K562 (cell line): Measurements from ENCODE around the gene VASH1. TPM values are rescaled to one million over a fixed set of nuclear protein-coding genes. Genes with fewer than 3 reads are reported as not detected.

ENCODE experiments used
- ATAC-seq: fragments of 200-7000 bp; cut with Tn5 transposase; 3 replicates; pipeline ENCODE4 v1.9.1; 2020; ENCODE audit warnings: moderate library complexity
- BruUV-seq: library from RNA; stranded (reverse); fragments of 400-500 nt; replicated peaks from 2 replicates; lab custom pipeline; 2021; lab: Mats Ljungman, UMichigan
- CTCF ChIA-PET: fragments of 300-600 bp; formaldehyde crosslinking; extraction: SDS; loops from one replicate; lab custom pipeline; 2021; ENCODE audit warnings: low intra/inter-chr PET ratio; lab: Yijun Ruan, JAX
- POLR2A ChIA-PET: fragments of 300-600, 350-650 bp; sonication (Branson Sonifier 250); formaldehyde crosslinking; extraction: SDS; loops from one replicate; lab custom pipeline; 2021; ENCODE audit warnings: antibody characterized with exemption, inconsistent platforms; lab: Yijun Ruan, JAX
- DNase-seq, 4 experiments: peaks; one replicate each; pipeline versions ENCODE4 v3.0.0 to v3.0.0-alpha.2; 2011 to 2018; ENCODE audit warnings: low spot score in 3 of 4, mixed read lengths in 3 of 4; ENCODE audit errors: extremely low read depth in 1 of 4
- FAIRE-seq: peaks from 2 replicates; lab custom pipeline; 2011; peaks lifted over from hg19 to GRCh38; lab: Jason Lieb, UNC
- H2AFZ ChIP-seq: 2 replicates; pipeline ENCODE4 v1.6.0; 2011; ENCODE audit warnings: low read depth, low read length, control low read depth, inconsistent platforms
- H3K27ac ChIP-seq: fragments of 200-600 bp; 3 replicates; pipeline ENCODE4 v1.8.0; 2011; ENCODE audit warnings: low read depth, mild to moderate bottlenecking, control low read depth, inconsistent platforms, low read length, moderate library complexity, mixed read lengths; ENCODE audit errors: extremely low read depth
- H3K27me3 ChIP-seq, 2 experiments: fragments of 300-600 bp in 1 of 2; 2 replicates in 1 of 2; 3 replicates in 1 of 2; pipeline versions ENCODE4 v1.6.0 to v1.8.0; 2011; ENCODE audit warnings: inconsistent platforms in 2 of 2, low read length in 2 of 2, mild to moderate bottlenecking in 1 of 2, mixed read lengths in 1 of 2, moderate library complexity in 1 of 2; ENCODE audit not compliant: control insufficient read depth in 2 of 2, insufficient read depth in 2 of 2
- H3K36me3 ChIP-seq: fragments of 300-600 bp; 3 replicates; pipeline ENCODE4 v1.8.0; 2011; ENCODE audit warnings: mild to moderate bottlenecking, low read length, inconsistent platforms; ENCODE audit not compliant: control insufficient read depth, insufficient read depth
- H3K4me1 ChIP-seq, 2 experiments: fragments of 200-600 bp in 1 of 2; replicated peaks in 1 of 2; 2 replicates in 1 of 2; 3 replicates in 1 of 2; pipeline versions ENCODE4 v1.5.1 to v1.8.0; 2011; ENCODE audit warnings: inconsistent platforms in 2 of 2, low read length in 2 of 2, mild to moderate bottlenecking in 1 of 2, mixed read lengths in 1 of 2, moderate library complexity in 1 of 2; ENCODE audit not compliant: control insufficient read depth in 2 of 2, insufficient read depth in 2 of 2
- H3K4me2 ChIP-seq: 2 replicates; pipeline ENCODE4 v1.6.1; 2011; ENCODE audit warnings: low read length, control low read depth, inconsistent platforms, mixed read lengths; ENCODE audit not compliant: insufficient read depth
- H3K4me3 ChIP-seq: fragments of 200-600 bp; sonication (generic), shearing (Covaris generic); 2 replicates; pipeline ENCODE4 v1.5.1; 2016; ENCODE audit warnings: control low read depth, inconsistent platforms
- H3K79me2 ChIP-seq: fragments of 200-600 bp; 3 replicates; pipeline ENCODE4 v1.8.0; 2011; ENCODE audit warnings: low read length, inconsistent platforms; ENCODE audit not compliant: control insufficient read depth, insufficient read depth
- H3K9ac ChIP-seq, 2 experiments: 2 replicates each; pipeline versions ENCODE4 v1.6.0 to v1.6.1; 2011; ENCODE audit warnings: low read depth in 2 of 2, low read length in 2 of 2, control low read depth in 1 of 2, inconsistent platforms in 1 of 2, mild to moderate bottlenecking in 1 of 2, mixed read lengths in 1 of 2; ENCODE audit not compliant: insufficient read depth in 1 of 2
- H3K9me1 ChIP-seq: one replicate; pipeline ENCODE4 v1.6.0; 2011; ENCODE audit warnings: inconsistent platforms, mild to moderate bottlenecking, low read length, moderate library complexity; ENCODE audit not compliant: control insufficient read depth, insufficient read depth
- H3K9me3 ChIP-seq: replicated peaks from 2 replicates; pipeline ENCODE4 v1.5.1; 2011; ENCODE audit warnings: low read depth, low read length, inconsistent platforms; ENCODE audit not compliant: control insufficient read depth, insufficient read depth
- H4K20me1 ChIP-seq: replicated peaks from 2 replicates; pipeline ENCODE4 v1.6.1; 2011; ENCODE audit warnings: low read length, inconsistent platforms, mixed read lengths; ENCODE audit not compliant: control insufficient read depth, insufficient read depth
- WGBS: fragments of 100-300 bp; shearing (Covaris generic); methylation state at CpG from one replicate; pipeline ENCODE4 v1.1.6; 2016; ENCODE audit warnings: low coverage, mixed read lengths; ENCODE audit not compliant: insufficient coverage; ENCODE audit errors: missing lambda C conversion rate; 5-methylcytosine and 5-hydroxymethylcytosine counted together
- in situ Hi-C: fragments of 300-500 bp; cut with MboI; formaldehyde crosslinking; loops from 4 replicates; pipeline ENCODE4 v1.15.0; 2018; ENCODE audit warnings: inconsistent platforms, mixed read lengths
- intact Hi-C: fragments of 100-400 bp; cut with micrococcal nuclease; formaldehyde crosslinking; loops from 2 replicates; pipeline ENCODE4 v1.14.2; 2022
- polyA plus RNA-seq, 8 experiments: library from polyadenylated mRNA; depleted of rRNA in 4 of 8; stranded (reverse) in 5 of 8; unstranded in 3 of 8; fragments of >200 nt; fragmentation: Nextera tagmentation in 2 of 8; fragmentation: Illumina TruSeq in 1 of 8; extraction: Ambion mirVana in 2 of 8; extraction: Trizol in 1 of 8; gene quantifications; 2 replicates each; pipeline versions ENCODE4 v1.2.1 to v1.2.3, GENCODE V29; 2011 to 2014; ENCODE audit warnings: inconsistent platforms in 1 of 8, missing spikeins in 1 of 8
- total RNA-seq, 7 experiments: library from RNA; depleted of rRNA in 6 of 7; stranded (reverse); fragments of >200 nt in 6 of 7; fragmentation: Illumina TruSeq in 2 of 7; extraction: Trizol in 2 of 7; gene quantifications; 2 replicates each; pipeline versions ENCODE4 v1.2.1 to v1.2.3, GENCODE V29; 2011 to 2021; ENCODE audit warnings: low replicate concordance in 1 of 7
- TF ChIP-seq, protein P1 (sequence below): fragments of 450-650 bp; IDR thresholded peaks from 2 replicates; pipeline ENCODE4 v1.6.1; 2018; ENCODE audit not compliant: partially characterized antibody
- TF ChIP-seq, protein P2 (sequence below): sonication (generic); formaldehyde crosslinking; IDR thresholded peaks from 2 replicates; pipeline ENCODE4 v1.8.1; 2023; ENCODE audit warnings: mild to moderate bottlenecking, missing genetic modification reagents

VASH1 gene
- total and polyA plus RNA-seq, 9 of the 15 experiments (the other 6 are each of a cell fraction or from before 2014, with no cell fraction given): 0.01 to 0.43 (median 0.13) TPM; not detected in 1

DNA sequence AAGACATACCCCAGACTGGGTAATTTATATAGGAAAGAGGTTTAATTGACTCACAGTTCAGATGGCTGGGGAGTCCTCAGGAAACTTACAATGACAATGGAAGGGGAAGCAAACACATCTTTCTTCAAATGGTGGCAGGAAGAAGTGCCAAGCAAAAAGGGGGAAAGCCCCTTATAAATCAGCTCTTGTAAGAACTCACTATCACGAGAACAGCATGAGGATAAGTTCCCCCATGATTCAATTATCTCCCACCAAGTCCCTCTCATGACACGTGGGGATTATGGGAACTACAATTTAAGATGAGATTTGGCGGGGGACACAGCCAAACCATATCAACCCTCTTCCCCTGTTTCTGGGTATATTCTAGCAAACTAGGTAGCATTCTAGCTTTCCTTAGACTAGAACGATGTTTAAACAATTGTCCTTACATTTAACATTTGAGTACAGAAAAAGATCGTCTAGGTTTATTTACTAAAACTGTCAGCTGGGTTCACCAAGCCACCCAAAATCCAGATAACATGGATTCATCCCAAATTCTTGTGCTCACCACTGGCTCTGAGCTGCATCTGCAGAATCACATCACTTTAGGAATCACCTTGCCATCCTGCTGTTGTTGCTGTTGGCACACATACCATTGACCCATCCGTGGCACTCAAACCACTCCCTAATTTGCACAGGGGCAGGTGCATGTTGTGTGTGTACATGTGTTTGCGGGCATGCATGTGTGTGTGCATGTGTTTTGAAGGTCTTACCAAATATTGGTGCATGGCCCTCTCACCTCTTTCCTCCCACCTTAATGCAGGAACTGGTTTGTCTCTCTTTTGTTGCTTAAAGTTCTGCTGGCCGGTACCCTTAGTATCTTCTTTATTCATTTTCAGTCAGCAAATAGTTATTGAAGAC, 36.4 kb upstream of the VASH1 start:
- DNase-seq: no peak
- in situ Hi-C loops: loop anchor here (25.0 kb wide), 1 partner anchor 337 kb away; no protein-coding TSS in a partner anchor
- no TSS peak for BruUV-seq

More for the DNA sequence above, 36.4 kb upstream of the VASH1 start:
- intact Hi-C loops: no loop called here
- WGBS: 4% methylated on average over 8 of the region's 8 CpGs
- H3K9me1 ChIP-seq: no peaks in the 10 kb centered on the region
- H3K36me3 ChIP-seq: no peaks in the 10 kb centered on the region
- FAIRE-seq: no peak
- peaks cover 0 to 4% of the 10 kb centered on the region in 2 experiments; a peak in 1 of 5 replicates for H3K27me3 ChIP-seq
- TF ChIP-seq, protein P1, sequence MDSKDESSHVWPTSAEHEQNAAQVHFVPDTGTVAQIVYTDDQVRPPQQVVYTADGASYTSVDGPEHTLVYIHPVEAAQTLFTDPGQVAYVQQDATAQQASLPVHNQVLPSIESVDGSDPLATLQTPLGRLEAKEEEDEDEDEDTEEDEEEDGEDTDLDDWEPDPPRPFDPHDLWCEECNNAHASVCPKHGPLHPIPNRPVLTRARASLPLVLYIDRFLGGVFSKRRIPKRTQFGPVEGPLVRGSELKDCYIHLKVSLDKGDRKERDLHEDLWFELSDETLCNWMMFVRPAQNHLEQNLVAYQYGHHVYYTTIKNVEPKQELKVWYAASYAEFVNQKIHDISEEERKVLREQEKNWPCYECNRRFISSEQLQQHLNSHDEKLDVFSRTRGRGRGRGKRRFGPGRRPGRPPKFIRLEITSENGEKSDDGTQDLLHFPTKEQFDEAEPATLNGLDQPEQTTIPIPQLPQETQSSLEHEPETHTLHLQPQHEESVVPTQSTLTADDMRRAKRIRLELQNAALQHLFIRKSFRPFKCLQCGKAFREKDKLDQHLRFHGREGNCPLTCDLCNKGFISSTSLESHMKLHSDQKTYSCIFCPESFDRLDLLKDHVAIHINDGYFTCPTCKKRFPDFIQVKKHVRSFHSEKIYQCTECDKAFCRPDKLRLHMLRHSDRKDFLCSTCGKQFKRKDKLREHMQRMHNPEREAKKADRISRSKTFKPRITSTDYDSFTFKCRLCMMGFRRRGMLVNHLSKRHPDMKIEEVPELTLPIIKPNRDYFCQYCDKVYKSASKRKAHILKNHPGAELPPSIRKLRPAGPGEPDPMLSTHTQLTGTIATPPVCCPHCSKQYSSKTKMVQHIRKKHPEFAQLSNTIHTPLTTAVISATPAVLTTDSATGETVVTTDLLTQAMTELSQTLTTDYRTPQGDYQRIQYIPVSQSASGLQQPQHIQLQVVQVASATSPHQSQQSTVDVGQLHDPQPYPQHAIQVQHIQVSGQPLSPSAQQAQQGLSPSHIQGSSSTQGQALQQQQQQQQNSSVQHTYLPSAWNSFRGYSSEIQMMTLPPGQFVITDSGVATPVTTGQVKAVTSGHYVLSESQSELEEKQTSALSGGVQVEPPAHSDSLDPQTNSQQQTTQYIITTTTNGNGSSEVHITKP: peak; percentile 80
- TF ChIP-seq, protein P2, sequence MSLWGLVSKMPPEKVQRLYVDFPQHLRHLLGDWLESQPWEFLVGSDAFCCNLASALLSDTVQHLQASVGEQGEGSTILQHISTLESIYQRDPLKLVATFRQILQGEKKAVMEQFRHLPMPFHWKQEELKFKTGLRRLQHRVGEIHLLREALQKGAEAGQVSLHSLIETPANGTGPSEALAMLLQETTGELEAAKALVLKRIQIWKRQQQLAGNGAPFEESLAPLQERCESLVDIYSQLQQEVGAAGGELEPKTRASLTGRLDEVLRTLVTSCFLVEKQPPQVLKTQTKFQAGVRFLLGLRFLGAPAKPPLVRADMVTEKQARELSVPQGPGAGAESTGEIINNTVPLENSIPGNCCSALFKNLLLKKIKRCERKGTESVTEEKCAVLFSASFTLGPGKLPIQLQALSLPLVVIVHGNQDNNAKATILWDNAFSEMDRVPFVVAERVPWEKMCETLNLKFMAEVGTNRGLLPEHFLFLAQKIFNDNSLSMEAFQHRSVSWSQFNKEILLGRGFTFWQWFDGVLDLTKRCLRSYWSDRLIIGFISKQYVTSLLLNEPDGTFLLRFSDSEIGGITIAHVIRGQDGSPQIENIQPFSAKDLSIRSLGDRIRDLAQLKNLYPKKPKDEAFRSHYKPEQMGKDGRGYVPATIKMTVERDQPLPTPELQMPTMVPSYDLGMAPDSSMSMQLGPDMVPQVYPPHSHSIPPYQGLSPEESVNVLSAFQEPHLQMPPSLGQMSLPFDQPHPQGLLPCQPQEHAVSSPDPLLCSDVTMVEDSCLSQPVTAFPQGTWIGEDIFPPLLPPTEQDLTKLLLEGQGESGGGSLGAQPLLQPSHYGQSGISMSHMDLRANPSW: no peak
- peaks cover 0 to 5% of the 10 kb centered on the region in 2 experiments; a peak in 3 of 5 replicates for H3K4me1 ChIP-seq
- CTCF ChIA-PET: no interaction called here
- no peak overlapping the region for H3K27ac ChIP-seq
- H3K4me2 ChIP-seq: no peak overlapping the region
- no peaks in the 10 kb centered on the region for H4K20me1 ChIP-seq
- POLR2A ChIA-PET: no interaction called here
- no peak overlapping the region for H3K4me3 ChIP-seq
- H3K9ac ChIP-seq: no peak overlapping the region
- no peaks in the 10 kb centered on the region for H3K9me3 ChIP-seq
- H2AFZ ChIP-seq: no peak overlapping the region
- H3K79me2 ChIP-seq: no peaks in the 10 kb centered on the region
- ATAC-seq: no peak
